ENCODE data around the gene ARAP2.

The ARAP2 gene

DNA sequence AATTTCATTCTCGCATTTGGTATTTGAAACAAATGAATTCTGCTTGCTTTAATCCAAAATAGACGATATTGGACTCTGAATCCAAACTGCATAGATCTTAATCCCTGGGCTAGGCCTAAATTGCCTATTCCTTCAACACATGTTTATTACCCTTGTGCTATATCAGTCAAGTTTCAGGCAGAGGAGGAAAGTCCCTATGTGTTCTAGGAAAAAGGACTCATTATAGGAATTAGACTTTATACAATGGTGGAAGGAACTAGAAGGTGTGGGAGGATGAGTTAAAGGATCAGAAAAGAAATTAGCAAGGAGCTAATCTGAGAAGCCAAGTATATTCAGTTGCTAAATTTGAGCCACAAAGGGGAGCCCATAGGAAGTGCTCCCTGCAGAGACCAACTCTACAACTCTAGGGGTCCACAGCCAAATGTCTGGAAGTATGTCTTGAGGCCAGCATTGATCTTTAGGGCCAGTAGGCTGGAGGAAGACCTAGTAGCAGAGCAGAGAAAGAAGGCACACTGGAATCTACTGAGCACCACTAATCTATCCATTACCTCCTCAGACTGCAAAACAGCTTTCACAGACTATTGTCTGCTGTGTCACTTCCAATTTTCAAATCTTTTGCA lies 20.0 kb upstream of the ARAP2 start:
- no peak for DNase-seq

DNA sequence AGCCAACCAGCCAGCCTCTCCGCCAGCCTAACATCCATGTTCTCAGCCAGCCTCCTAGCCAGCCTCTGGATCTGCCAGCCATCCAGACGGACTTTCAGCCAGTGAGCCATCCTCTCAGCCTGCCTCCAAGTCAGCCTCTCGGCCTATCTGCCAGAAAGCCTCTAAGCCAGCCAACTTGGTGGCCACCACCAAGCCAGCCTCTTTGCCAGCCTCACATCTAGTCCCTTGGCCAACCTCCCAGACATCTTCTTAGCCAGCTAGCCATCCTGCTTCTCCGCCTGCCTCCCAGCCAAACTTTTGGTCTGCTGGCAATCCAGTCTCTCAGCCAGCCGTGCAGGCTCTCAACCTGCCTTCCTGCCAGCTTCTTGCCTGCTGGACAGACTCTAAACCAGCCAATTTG lies 16.4 kb upstream of the ARAP2 start:
- DNase-seq = no peak

DNA sequence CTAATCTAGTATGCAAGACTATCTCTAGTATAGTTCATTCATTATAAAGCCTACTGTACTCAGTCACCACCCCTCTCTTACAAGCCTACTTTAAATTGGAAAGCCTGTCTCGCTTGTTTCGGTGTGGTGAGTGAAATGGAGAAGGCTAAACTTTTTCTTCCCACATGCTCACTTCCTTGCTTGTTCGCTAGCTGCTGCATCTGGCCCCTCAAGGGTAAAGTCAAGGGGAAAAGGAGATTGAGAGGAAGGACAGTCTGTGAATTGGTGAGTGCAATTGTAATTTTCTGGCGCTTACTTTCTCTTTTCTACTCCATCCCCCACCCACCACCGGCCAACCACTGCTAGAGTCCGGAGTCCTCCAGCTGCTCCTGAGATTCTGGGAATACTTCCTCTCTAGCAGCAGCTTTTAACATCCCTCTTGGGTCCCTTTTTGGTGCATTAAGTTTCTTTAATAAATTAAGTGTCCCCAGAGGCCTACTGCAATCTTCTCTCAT lies 12.1 kb upstream of the ARAP2 start:
- DNase-seq = peak; percentile 64

DNA sequence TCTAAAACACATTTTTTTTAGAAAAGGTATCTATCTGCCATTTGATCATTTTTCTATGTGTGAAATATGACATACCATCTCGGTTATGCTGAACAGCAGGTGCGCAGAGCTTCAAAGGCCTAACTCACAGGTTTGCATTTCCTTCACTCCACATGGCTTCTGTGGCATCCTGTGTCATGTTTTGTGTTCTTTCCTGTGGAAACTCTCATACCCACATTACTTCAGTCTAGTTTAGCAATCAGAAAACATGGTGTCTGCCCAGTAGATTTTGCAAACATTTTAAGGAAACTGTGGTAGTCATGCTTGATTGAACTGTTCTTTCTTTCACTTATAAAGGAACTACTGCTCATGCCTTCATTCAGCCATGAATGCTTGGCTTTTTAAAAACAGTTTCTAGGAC lies 11.3 kb upstream of the ARAP2 start:
- no peak for DNase-seq

DNA sequence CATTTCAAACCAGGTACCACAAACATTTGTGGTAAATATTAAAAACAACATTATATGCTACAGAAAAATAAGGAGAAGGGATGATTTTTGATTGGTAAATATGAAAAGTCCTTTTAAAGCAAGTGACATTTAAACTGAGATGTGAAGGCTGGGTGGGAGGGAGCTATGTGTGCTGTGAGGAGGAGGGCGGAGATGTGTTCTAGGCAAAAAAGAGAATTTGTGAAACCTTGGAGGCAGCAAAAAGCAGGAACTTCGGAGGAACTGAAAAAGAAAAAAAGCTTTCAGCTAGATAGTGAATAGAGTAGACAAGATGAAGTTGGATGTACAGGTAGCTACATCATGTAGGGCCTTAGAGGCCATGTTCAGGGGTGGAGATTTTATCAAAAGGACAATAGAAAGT lies 10.1 kb upstream of the ARAP2 start:
- DNase-seq = no peak

DNA sequence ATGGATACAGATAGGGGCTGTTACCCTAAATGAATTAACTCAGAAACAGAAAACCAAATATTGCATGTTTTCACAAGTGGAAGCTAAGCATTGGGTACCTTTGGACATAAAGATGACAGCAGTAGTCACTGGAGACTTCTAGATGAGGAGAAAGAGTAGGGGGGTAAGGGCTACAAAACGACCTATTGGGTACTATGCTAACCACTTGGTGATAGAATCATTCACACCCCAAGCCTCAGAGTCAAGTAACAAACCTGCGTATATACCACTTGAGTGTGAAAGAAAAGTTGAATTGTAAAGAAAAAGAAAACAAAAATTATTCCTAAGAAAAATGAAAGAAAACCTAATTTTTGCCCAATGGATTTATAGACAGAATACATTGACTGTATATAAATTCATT lies 7.7 kb upstream of the ARAP2 start:
- no peak for DNase-seq

DNA sequence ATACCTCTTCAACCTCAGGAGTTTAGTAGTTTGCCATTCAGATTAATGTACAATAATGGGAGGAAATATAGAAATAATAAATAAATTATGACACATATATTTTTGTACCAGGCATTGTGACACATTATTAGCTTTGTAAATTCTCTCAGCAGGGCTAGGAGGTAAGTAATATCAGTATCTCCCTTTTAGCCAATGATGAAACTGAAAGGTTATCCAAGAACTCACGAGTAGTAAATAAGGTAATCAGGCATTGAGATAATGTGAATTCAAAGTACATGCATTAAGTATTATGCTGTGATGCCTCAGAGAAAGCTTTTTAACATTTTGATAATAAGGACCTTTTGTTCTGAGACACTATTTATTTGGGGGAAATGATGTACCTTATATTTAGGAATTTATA lies 5.3 kb upstream of the ARAP2 start:
- DNase-seq = no peak

DNA sequence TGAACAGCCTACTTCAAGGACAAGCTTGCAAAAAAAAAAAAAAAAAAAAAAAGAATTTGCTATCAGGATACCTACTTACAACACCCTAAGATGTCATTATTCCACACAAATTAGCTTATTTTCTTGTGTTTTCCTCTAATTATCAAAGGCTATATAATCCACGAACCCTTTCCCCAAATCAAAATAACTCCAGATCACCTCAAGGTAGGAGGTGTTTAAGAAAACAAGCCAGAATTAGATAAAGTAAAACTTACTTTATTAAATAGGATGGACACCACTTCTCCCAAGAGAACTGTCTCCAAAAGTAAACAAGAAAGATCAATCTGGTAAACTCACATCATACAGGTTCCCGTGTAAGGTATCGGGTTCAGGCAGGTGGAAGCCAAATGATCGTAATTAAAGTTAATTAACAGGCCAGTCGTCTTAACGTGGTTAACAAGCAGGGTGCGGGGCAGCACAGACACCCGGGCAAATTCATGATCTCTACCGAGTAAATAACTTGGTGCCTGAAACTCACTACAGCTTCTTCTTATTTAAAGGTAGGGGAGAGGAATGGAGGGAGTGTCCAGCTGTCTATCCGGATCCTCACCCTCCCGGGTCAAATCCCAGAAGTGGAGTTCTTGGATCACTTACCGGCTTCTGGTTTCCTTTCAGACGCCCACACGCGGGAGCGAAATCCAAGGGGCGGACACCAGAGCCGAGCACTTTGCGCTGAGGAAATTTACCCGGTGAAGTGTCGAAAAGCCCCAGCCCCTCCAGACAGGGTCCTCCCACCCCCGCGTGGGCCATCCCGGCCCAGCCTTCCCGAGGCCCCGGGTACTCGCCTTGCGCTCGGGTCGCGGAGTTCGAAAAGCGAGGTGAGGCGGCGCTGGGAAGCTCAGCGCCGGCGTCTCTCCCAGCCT lies 708 bp downstream of the ARAP2 start:
- peak; percentile 68 for DNase-seq

DNA sequence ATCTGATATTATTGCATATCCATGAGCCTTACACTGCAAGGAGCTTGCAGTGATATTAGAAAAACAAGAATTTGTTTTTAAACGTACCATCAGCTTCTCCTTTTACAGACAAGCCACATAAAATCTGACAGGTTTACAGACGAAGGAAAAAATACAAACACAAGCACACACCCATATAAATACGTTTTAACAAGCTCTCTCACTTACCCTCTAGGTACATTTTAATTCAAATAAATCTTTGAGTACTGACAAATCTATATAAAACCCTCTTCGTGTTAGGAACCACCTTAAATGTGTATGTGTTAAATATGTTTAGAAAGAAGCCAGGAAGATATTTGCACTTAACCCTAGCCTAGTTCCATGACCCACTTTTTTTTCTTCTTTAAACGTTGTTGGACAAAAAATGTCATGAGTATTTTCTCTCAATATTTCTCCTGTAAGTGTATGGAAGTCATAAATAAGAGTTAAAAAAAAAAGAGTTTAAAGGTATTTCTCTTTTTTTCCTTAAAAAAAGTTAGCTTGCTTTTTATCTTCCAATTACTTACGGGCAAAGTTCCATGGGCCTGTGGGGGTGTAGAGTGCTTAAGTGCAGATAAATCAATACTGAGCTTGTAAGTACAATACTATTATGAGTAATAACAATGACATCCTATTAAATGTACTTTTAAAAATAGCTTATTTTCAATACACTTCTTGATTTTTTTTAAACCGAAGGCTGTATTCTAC lies 1.5 kb downstream of the ARAP2 start:
- no peak for DNase-seq

DNA sequence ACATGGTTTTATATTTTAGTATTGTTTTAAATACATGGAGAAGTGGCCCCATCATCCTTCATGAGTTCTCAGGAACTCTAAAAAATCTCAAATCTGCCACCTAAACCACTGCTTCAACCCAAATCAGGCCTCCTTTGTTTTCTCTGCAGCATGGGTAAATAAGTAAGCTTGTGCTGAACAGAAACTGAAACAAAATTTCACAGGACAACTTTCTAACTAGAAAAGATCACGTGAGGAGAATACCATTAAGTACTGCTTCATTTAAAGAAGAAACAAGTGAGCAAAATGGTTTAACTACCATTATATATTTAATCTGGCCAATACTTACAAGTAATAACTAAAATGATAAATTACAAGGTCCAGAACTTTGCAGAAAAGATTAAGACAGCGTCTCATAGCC lies 2.5 kb downstream of the ARAP2 start:
- DNase-seq = no peak

DNA sequence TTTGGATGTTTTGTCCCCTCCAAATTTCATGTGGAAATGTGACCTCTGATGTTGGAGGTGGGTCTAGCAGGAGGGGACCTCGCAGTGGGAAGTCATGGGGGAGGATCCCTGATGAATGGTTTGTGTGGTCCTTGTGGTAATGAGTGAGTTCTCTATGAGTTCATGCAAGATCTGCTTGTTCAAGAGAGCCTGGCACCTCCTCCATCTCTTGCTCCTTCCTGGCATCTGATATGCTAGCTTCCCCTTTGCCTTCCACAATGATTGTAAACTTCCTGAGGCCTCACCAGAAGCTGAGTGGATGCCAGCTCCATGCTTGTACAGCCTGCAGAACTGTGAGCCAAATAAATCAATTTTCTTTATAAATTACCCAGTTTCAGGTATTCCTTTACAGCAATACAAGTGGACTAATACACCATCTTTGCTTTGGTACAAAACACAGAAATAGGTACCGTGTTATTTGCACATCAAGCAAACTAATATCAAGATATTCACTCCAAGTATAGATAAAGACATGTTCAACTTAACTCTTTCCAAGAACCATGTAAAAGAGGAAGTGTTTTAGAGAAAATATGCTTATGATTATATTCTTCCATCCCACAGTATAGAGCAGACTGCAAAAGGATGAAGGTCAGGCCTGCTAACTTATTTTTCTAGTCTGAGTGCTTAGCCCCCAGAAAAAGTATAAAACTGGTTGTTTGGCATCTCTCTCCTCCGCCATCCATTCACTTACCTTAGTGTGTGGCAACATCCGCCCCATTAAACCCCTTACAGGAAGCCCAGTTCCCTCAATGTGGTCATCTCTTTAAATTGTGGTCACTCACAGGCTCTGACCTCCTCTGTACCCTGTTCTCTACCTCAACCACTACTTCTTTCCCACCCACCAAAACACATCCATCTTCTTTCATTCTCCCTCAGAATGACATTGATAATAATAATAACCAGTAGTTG lies 6.7 kb downstream of the ARAP2 start:
- no peak for DNase-seq

DNA sequence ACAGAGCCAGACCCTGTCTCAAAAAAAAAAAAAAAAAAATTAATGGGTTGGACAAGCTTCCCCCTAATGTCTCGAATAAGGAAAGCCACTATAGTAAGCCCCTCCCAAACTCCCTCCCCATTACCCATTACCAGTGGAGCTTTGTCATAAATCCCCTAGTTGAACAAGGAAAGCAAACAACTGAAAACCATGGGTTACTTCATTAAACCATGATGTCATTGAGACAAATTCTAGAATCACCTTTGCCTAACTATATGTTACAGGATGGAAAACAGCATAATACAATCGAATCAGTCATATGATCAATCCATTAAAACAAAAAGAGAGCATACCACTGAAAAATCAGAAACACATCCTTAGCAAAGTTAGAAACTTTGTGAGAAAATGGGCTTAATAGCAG lies 8.2 kb downstream of the ARAP2 start:
- DNase-seq = no peak

DNA sequence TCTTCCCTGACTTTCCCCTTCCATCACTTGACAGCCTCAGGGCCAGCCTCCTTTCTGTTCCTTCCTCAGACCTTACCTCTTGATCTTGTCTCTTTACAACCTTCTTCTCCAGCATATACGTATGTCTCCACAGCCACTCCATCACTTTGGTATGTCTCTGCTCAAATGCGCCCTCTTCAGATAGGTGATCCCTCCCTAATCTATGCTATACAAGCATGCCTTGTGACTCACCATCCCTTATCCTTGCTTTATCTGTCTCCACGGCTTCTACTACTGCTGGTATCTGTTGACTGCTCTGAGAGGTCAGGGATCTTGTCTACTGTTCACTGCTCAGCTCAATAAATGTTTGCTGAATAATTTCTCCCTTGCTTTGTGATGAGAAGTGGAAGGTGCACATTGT lies 9.0 kb downstream of the ARAP2 start:
- DNase-seq = no peak

DNA sequence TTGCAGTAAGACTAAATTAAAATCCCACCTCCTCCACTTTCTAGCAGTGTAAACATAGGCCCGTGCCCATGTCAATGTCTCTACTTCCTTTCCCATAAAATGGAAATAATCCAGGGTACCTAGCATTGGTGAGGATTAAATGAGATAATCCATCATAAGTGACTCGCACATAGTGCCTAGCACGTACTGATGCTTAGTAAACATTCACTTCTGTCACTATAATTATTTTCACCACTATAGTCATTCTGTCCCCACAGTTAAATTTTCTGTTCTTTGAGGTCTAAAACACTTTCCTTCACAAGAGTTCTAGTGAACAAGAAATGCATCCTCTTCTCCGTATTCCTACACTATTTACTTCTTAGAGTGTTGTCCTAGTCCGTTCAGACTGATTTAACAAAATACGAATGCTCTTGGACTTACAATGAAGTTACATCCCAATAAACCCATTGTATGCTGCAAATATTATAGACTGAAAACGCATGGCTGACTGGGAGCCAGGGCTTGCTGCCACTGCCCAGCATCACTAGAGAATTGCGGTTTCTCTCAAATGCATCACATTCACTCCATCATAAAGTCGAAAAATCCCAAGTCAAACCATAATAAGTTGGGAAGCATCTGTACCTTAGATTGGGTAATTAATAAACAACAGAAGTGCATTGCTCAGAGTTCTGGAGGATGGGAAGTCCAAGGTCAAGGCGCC lies 10.6 kb downstream of the ARAP2 start:
- DNase-seq = no peak

DNA sequence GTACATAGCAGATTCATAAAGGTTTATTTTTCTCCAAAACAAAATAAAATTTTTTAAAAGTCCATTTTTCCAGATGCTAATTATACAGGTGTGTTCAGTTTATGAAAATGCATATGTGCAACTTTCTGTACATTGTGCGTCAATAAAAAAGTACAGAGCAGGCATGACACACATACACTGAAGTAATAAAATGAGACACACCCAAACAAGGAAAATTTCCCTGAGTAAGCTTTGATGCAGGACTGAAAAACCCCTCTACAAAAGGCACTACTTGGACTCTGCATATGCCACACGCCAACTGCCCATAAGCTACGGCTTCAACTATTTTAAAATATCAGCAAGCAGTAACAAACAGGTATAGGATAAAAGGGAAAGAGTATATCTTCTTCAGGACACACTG lies 13.8 kb downstream of the ARAP2 start:
- no peak for DNase-seq

DNA sequence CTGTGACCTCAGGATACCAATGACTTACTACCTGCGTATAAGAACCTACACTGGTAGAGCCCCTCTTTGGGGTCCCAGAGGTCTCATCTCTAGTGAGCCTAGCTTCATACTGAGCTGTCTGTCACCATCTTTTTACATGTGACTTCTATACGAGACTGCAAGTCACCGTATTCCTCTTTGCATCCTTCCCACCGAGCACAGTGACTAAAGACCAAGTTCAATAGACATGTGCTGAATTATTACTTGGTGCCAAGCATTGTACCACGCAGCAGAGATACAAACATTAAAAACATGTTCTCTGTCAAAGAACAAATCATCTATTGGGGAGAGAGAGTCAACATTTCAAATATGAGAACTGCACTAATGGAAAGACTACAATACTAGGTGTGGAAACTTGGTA lies 16.4 kb downstream of the ARAP2 start:
- no peak for DNase-seq

DNA sequence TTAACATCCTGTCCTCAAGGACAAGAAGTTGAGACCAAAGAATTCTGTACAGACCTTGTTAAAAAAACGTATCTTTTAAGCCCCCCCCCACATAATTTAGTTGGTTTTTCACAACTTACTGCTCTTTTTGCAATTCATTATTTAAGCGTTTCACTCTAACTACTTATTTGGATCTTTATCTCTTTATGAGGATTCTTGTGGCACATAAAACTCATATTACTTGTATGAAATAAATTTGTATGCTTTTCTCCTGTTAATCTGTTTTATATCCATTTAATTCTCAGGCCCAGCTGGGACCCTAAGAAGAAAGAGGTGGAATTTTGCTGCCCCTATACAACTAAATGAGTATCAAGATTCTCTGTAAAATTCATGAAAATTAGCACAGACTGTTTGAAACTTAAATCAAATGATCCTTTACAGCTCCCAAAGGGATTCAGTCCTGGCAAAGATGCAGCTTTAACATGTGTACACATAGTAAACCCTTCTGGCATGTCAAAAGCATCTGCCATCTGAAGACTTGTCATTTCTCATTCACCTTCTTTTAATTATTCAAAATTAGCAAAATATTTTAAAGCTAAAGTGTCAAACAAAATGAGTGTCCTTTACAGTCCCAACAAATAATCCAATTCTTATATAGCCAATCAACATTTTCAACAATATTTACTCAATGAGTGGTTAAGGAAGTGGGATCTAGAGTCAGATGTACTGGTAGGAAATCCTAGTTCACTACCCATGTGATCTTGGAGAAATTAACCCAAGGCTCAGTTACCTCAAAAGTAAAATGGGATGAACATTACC lies 17.7 kb downstream of the ARAP2 start:
- DNase-seq = no peak

DNA sequence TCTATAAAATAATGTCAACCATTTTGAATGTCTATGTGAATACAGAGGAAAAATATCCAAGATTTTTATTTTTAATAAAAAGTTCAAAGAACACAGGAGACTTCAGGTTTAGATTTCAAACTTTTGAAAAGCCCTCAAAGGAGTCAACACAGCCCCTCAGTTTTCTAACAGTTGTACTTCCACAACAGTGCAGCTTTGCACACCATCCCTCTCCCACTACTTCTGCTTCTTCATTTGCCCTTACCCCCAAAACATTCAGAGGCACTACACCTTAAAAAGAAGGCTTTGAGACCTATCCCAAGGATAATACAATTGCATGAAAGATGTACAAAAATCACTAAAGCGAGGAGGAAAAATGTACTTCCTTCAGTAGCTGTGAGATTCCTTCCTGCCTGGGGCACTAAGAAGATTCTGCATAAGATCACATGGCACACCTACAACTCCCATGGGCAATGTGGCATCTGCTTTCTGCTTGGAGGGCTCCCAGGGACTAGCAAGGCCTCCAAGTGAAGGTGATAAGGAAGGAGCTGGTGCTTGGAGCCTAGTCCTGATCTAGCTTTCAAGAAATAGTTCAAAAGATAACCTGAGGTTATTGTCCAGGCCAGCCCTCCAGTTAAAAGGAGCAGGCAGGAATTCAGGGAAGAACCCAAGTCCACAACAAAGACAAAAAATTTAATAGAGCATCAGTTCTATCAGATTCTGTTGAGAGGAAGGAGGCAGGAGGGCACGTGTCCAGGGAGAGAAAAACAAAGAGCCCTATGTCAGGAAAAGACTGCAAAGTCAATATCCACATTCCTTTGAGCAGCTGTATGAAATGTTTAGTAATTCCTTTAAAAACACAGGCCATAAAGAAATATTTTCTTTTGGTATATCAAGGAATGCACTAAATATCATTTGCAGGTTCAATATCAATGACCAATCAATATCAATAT lies 19.1 kb downstream of the ARAP2 start:
- no peak for DNase-seq

DNA sequence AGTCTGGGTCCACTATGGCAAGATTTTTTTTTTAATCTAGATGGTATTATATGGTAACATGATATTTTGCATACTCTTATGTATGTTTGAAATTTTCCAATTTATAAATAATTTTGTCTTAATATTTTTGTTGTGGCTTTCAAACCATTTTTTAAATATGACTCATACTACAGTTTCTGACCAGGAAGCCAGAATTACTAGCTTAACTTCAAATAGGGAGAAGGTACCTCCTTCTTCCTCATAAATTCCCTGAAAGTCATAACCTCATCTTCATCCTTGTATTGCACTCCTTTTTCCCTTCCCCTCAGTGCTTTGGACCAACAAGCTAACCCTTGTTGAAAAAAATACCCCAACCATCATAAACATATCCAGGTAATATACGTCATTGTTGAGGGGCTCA lies 21.6 kb downstream of the ARAP2 start:
- no peak for DNase-seq

DNA sequence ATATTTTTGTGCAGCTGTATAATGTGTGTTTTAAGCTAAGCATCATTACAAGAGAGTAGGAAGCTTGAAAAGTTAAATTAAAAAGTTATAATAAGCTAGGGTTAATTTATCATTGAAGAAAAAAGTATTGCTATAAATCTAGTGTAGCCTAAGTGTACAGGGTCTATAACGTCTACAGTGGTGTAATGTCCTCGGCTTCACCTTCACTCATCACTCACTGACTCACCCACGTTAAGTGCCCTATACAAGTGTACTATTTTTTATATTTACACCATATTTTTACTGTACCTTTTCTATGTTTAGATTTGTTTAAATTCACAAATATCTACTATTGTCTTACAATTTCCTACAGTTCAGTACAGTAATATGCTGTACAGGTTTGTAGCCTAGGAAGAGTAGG lies 23.5 kb downstream of the ARAP2 start:
- DNase-seq = no peak

Data from right hindlimb (tissue), 1 donor.